Measurements from ENCODE around the gene LINC00305.

- TF ChIP-seq POLR2A (IDR thresholded peaks at IDR 0.05; ENCODE audit: low read depth, low read length) (no peak), TAF1 (IDR thresholded peaks at IDR 0.05; ENCODE audit: low read depth, low read length) (no peak), POLR2AphosphoS5 (IDR thresholded peaks at IDR 0.05; ENCODE audit: low read depth, low read length) (no peak)
Observed at GRCh38 chr18:64103986-64104385, 44.9 kb downstream of the LINC00305 start.
